ENCODE data around the gene PLEKHB2. TPM values are rescaled to one million over a fixed set of nuclear protein-coding genes. Genes with fewer than 3 reads are reported as not detected.

Gene PLEKHB2
- total RNA-seq, 1 donor from 2014 or later = 33.0 TPM

GRCh38 chr2:131093006-131093695 lies 12.0 kb upstream of the PLEKHB2 start, which contains the start of gene FAM168B:
Gene FAM168B, minus strand, starts transcription at chr2:131093460. Its CDS starts 10,814 bp downstream, at chr2:131082646.
- peak within 1 kb of the TSS; percentile 99 for H3K27ac Mint-ChIP-seq
- H3K9me3 Mint-ChIP-seq = no peaks in the 10 kb centered on the region
- H3K27me3 Mint-ChIP-seq (ENCODE audit: low read depth) = no peaks in the 10 kb centered on the region
- H3K4me3 Mint-ChIP-seq = peak within 1 kb of the TSS; percentile 91
- peak; percentile 84 to 91 for DNase-seq (ENCODE audit: low spot score in 2 of 2, unreplicated experiment in 2 of 2)
- H3K4me1 Mint-ChIP-seq = peaks cover 11% of the 10 kb centered on the region
- TF ChIP-seq CTCF (IDR thresholded peaks at IDR 0.05; ENCODE audit: unreplicated experiment) = no peak
- H3K36me3 Mint-ChIP-seq = peaks cover 6% of the 10 kb centered on the region

- Mint-ChIP-seq H3K9me3 (no peaks in the 10 kb centered on the region), H3K4me1 (peaks cover 11% of the 10 kb centered on the region), H3K27me3 (ENCODE audit: low read depth) (no peaks in the 10 kb centered on the region), H3K27ac (peak overlapping the region; percentile 99), H3K4me3 (peak overlapping the region; percentile 91), H3K36me3 (peaks cover 3% of the 10 kb centered on the region)
- no peak for TF ChIP-seq CTCF (IDR thresholded peaks at IDR 0.05; ENCODE audit: unreplicated experiment)
- no peak for DNase-seq (ENCODE audit: low spot score in 2 of 2, unreplicated experiment in 2 of 2)
Measured at GRCh38 chr2:131093696-131094462, 11.3 kb upstream of the PLEKHB2 start.

GRCh38 chr2:131094463-131095281 lies 10.5 kb upstream of the PLEKHB2 start:
- Mint-ChIP-seq H3K27me3 (ENCODE audit: low read depth) (no peaks in the 10 kb centered on the region), H3K9me3 (no peaks in the 10 kb centered on the region), H3K27ac (peak overlapping the region; percentile 99), H3K4me1 (peaks cover 11% of the 10 kb centered on the region), H3K4me3 (peak overlapping the region; percentile 91), H3K36me3 (peaks cover 3% of the 10 kb centered on the region)
- no peak for DNase-seq (ENCODE audit: low spot score in 2 of 2, unreplicated experiment in 2 of 2)
- no peak for TF ChIP-seq CTCF (IDR thresholded peaks at IDR 0.05; ENCODE audit: unreplicated experiment)

GRCh38 chr2:131103165-131103564 lies 2.0 kb upstream of the PLEKHB2 start:
- no peaks in the 10 kb centered on the region for H3K36me3 Mint-ChIP-seq

More at GRCh38 chr2:131103165-131103564, 2.0 kb upstream of the PLEKHB2 start:
- TF ChIP-seq CTCF (IDR thresholded peaks at IDR 0.05; ENCODE audit: unreplicated experiment) = no peak
- no peaks in the 10 kb centered on the region for H3K9me3 Mint-ChIP-seq
- H3K27me3 Mint-ChIP-seq (ENCODE audit: low read depth) = no peaks in the 10 kb centered on the region
- peaks cover 26% of the 10 kb centered on the region for H3K4me1 Mint-ChIP-seq
- no peak overlapping the region for H3K27ac Mint-ChIP-seq
- no peak for DNase-seq (ENCODE audit: low spot score in 2 of 2, unreplicated experiment in 2 of 2)
- H3K4me3 Mint-ChIP-seq = no peak overlapping the region
